Activated CD8-positive, alpha-beta T cell treated with anti-CD3 and anti-CD28 coated beads for 36 hours (primary cell): Measurements from ENCODE around the gene CLIC6. TPM values are rescaled to one million over a fixed set of nuclear protein-coding genes. Genes with fewer than 3 reads are reported as not detected.

Source experiments
- ATAC-seq: fragments of 200-7000 bp; cut with Tn5 transposase; one replicate; pipeline ENCODE4 v1.10.0; 2021; ENCODE audit warnings: mild to moderate bottlenecking, moderate library complexity
- CTCF ChIA-PET: fragments of 350-600 bp; sonication (Branson Sonifier 250); formaldehyde crosslinking; loops from one replicate; lab custom pipeline; 2021; ENCODE audit warnings: antibody characterized with exemption; lab: Charles Lee
- POLR2A ChIA-PET: fragments of 350-600 bp; sonication (Branson Sonifier 250); formaldehyde crosslinking; loops from one replicate; lab custom pipeline; 2021; ENCODE audit warnings: antibody characterized with exemption; lab: Charles Lee
- DNase-seq: peaks from one replicate; pipeline ENCODE4 v3.0.0-alpha.2; 2020
- H3K27ac Mint-ChIP-seq: one replicate; pipeline ENCODE4 v1.8.0; 2021; ENCODE audit warnings: mild to moderate bottlenecking, mixed read lengths
- H3K27me3 Mint-ChIP-seq: one replicate; pipeline ENCODE4 v1.8.0; 2021; ENCODE audit warnings: mixed read lengths
- H3K36me3 Mint-ChIP-seq: one replicate; pipeline ENCODE4 v1.8.0; 2021; ENCODE audit warnings: low read depth, mixed read lengths
- H3K4me1 Mint-ChIP-seq: one replicate; pipeline ENCODE4 v1.8.0; 2021; ENCODE audit warnings: low read depth, mixed read lengths
- H3K4me3 Mint-ChIP-seq: one replicate; pipeline ENCODE4 v1.8.0; 2021; ENCODE audit warnings: mild to moderate bottlenecking, moderate library complexity, mixed read lengths
- H3K9me3 Mint-ChIP-seq: one replicate; pipeline ENCODE4 v1.8.0; 2021; ENCODE audit warnings: mixed read lengths
- CTCF ChIP-seq: fragments of 200-600 bp; IDR thresholded peaks from one replicate; pipeline ENCODE4 v1.8.0; 2022; ENCODE audit warnings: antibody characterized with exemption, mild to moderate bottlenecking
- intact Hi-C: fragments of 100-400 bp; cut with micrococcal nuclease; formaldehyde crosslinking; loops from one replicate; pipeline ENCODE4 v1.10.0; 2022
- total RNA-seq, 2 experiments: library from RNA; stranded (reverse); gene quantifications; one replicate each; pipeline ENCODE4 v1.2.3, GENCODE V29; 2021

Gene CLIC6
- total RNA-seq, 2 experiments from 2014 or later = 0.54 to 0.58 TPM

GRCh38 chr21:34690041-34690792 is 21.4 kb downstream of the CLIC6 start:
- ChIA-PET CTCF (interaction anchor here (0.9 kb wide), 2 partner anchors 22 to 1150 kb away, joined by 3 read pairs; no protein-coding TSS in a partner anchor), POLR2A (interaction anchor here (1.0 kb wide), 1 partner anchor 59 kb away, joined by 5 read pairs; no protein-coding TSS in a partner anchor)
- no peak overlapping the region for H3K27ac Mint-ChIP-seq
- DNase-seq (no peak), ATAC-seq (no peak)
- no peaks in the 10 kb centered on the region for H3K9me3 Mint-ChIP-seq
- peaks cover 7% of the 10 kb centered on the region for H3K27me3 Mint-ChIP-seq
- H3K36me3 Mint-ChIP-seq = no peaks in the 10 kb centered on the region
- no peak overlapping the region for H3K4me3 Mint-ChIP-seq
- intact Hi-C loops = no loop called here
- peaks cover 6% of the 10 kb centered on the region for H3K4me1 Mint-ChIP-seq
- no peak for TF ChIP-seq CTCF

- Mint-ChIP-seq H3K4me3 (no peak overlapping the region), H3K27ac (no peak overlapping the region), H3K9me3 (no peaks in the 10 kb centered on the region), H3K36me3 (no peaks in the 10 kb centered on the region), H3K27me3 (peaks cover 7% of the 10 kb centered on the region), H3K4me1 (peaks cover 6% of the 10 kb centered on the region)
- CTCF ChIA-PET = interaction anchor here (0.9 kb wide), 1 partner anchor 1149 kb away, joined by 3 read pairs; no protein-coding TSS in a partner anchor
- intact Hi-C loops = no loop called here
- ATAC-seq (no peak), DNase-seq (no peak)
- no peak for TF ChIP-seq CTCF
- POLR2A ChIA-PET = interaction anchor here (1.0 kb wide), 1 partner anchor 60 kb away, joined by 5 read pairs; no protein-coding TSS in a partner anchor
These were observed 22.0 kb downstream of the CLIC6 start for GRCh38 chr21:34690793-34691175.

GRCh38 chr21:34691390-34692032 is 22.7 kb downstream of the CLIC6 start:
- no peaks in the 10 kb centered on the region for H3K9me3 Mint-ChIP-seq
- ChIA-PET POLR2A (no interaction called here), CTCF (interaction anchor here (0.9 to 2.8 kb wide), 8 partner anchors 15 to 1337 kb away, joined by 3 to 25 read pairs (median 6); no protein-coding TSS in a partner anchor)
- intact Hi-C loops = no loop called here
- TF ChIP-seq CTCF = no peak
- no peak overlapping the region for H3K27ac Mint-ChIP-seq
- no peak for DNase-seq
- ATAC-seq = no peak
- no peak overlapping the region for H3K4me3 Mint-ChIP-seq
- H3K36me3 Mint-ChIP-seq = no peaks in the 10 kb centered on the region
- peaks cover 7% of the 10 kb centered on the region for H3K27me3 Mint-ChIP-seq
- H3K4me1 Mint-ChIP-seq = peaks cover 6% of the 10 kb centered on the region

GRCh38 chr21:34692458-34693020 is 23.7 kb downstream of the CLIC6 start:
- no peak overlapping the region for H3K27ac Mint-ChIP-seq
- CTCF ChIA-PET = interaction anchor here (0.6 to 2.8 kb wide), 42 partner anchors 8 to 1336 kb away, joined by 3 to 25 read pairs (median 4); no protein-coding TSS in a partner anchor
- DNase-seq (no peak), ATAC-seq (no peak)
- no peaks in the 10 kb centered on the region for H3K36me3 Mint-ChIP-seq
- H3K27me3 Mint-ChIP-seq = peaks cover 7% of the 10 kb centered on the region
- no peak overlapping the region for H3K4me3 Mint-ChIP-seq
- POLR2A ChIA-PET = interaction anchor here (0.6 kb wide), 1 partner anchor 1348 kb away, joined by 3 read pairs; no protein-coding TSS in a partner anchor
- intact Hi-C loops = no loop called here
- TF ChIP-seq CTCF = no peak
- peaks cover 6% of the 10 kb centered on the region for H3K4me1 Mint-ChIP-seq
- no peaks in the 10 kb centered on the region for H3K9me3 Mint-ChIP-seq
